ENCODE data around the gene DBN1. TPM values are rescaled to one million over a fixed set of nuclear protein-coding genes. Genes with fewer than 3 reads are reported as not detected.
"Not testable (repeated sequence)": the region's sequence is repeated elsewhere in the genome, so short reads cannot be mapped to it uniquely, and the experiment has no call there.

The DBN1 gene
- total RNA-seq, 1 donor from 2014 or later: 22.4 TPM

DNA sequence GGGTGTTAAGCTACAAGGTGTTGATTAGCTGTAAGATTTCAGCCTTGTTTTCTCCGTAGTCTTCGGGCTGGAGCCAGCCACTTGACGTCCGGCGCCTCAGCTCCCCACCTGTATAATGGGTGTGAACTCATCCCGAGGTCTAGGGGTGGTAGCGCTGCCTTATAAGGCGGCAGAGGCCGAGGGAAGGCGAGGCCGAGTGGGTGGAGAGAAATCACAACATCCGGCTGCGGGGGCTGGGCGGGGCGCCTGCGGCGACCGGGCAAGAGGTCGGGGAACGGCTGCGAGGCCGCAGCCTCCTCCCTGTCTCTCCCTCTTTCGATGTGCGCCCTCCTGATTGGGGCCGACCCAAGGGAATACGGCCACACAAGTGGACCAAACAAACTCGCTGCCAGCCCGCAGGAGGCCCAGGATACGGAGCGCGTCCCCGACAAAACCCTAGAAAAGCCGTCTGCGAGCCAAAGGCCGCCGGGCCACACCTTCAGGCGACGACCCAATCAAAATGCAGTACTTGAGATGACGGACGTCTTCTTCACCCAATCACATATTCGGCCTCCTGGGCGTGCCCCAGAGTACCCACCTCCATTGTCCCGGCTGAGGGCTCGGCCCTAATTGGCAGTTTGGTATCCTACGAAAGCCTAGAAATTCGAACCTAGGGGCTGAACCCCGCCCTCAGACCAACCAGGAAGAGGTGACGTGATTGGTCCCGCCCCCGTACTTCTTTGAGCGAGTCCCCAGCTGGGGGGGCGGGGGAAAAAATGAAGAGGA, 47.5 kb downstream of the DBN1 start:
- intact Hi-C loops (cut with micrococcal nuclease): no loop called here
- ATAC-seq (peak; percentile 96), DNase-seq (peak; percentile 99)

DNA sequence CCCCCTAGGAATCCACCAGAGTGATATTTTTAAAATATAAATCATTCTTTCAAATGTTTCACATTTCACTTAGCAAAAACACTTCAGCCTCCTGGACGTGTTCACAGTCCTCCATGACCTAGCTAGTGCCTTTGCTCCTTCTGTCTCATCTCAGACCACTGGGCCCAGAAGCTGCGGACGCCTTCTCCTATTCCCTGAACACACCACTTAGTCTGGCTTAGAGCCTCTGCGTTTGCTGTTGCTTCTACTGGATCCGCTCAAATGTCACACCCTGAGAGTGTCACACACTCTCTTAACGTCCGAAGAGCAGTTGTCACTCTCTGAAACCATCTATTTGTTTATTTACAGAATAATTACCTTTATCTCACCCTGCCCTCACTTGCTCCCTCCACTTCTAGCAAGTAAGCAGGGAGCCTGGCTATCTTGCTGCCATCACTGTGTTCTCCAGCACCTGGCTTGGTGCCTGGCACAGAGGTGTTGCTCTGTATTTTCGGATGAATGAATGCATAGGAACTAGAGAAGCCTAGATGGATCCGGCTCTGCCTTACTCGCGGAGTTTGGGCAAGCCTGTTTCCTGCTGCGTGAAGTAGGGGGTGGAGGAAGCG, 48.1 kb downstream of the DBN1 start:
- DNase-seq: no peak
- intact Hi-C loops (cut with micrococcal nuclease): no loop called here
- ATAC-seq: no peak

- no peak for DNase-seq
- no peak for ATAC-seq
- intact Hi-C loops (cut with micrococcal nuclease): no loop called here
These were observed 49.8 kb downstream of the DBN1 start for GRCh38 chr5:177423671-177424070.

GRCh38 chr5:177421062-177421798, 52.2 kb downstream of the DBN1 start:
- ATAC-seq (no peak), DNase-seq (no peak)
- intact Hi-C loops (cut with micrococcal nuclease): no loop called here

GRCh38 chr5:177420472-177420871, 53.0 kb downstream of the DBN1 start:
- intact Hi-C loops (cut with micrococcal nuclease); DNase-seq; ATAC-seq: not testable (repeated sequence)

GRCh38 chr5:177419046-177419445, 54.4 kb downstream of the DBN1 start:
- ATAC-seq: no peak
- intact Hi-C loops (cut with micrococcal nuclease): no loop called here
- DNase-seq: no peak

DNA sequence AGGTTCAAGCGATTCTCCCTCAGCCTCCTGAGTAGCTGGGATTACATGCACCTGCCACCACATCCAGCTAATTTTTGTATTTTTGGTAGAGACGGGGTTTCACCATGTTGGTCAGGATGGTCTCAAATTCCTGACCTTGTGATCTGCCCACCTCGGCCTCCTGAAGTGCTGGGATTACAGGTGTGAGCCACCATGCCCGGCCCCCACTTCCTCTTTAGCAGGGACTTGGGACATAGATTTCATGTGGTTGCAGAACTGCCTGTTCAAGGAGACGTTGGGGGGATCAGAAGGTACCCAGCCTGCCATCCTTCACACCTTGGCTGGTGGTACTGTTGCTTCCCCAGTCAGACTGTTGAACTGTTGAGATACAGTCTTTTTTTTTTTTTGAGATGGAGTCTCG, 56.4 kb downstream of the DBN1 start:
- ATAC-seq; intact Hi-C loops (cut with micrococcal nuclease); DNase-seq: not testable (repeated sequence)

DNA sequence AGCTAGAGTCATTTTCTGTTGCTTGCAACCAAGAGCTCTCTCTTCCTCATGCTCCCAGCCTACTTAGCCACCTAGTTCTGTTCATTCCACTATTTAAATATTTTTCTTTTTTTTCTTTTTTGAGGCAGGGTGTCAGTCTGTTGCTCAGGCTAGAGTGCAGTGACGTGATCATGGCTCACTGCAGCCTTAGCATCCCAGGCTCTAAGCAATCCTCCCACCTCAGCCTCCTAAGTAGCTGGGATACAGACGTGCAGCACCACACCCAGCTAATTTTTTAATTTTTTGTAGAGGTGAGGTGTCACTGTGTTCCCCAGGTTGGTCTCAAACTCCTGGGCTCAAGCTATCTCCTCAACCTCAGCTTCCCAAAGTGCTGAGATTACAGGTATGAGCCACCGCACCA, 59.0 kb downstream of the DBN1 start:
- no peak for ATAC-seq
- DNase-seq: no peak
- intact Hi-C loops (cut with micrococcal nuclease): no loop called here

- no peak for DNase-seq
- ATAC-seq: no peak
- intact Hi-C loops (cut with micrococcal nuclease): no loop called here
These were observed 60.7 kb downstream of the DBN1 start for GRCh38 chr5:177412603-177413233.

- intact Hi-C loops (cut with micrococcal nuclease): no loop called here
- ATAC-seq: no peak
- DNase-seq: no peak
These were observed 62.9 kb downstream of the DBN1 start for GRCh38 chr5:177410575-177410974.

DNA sequence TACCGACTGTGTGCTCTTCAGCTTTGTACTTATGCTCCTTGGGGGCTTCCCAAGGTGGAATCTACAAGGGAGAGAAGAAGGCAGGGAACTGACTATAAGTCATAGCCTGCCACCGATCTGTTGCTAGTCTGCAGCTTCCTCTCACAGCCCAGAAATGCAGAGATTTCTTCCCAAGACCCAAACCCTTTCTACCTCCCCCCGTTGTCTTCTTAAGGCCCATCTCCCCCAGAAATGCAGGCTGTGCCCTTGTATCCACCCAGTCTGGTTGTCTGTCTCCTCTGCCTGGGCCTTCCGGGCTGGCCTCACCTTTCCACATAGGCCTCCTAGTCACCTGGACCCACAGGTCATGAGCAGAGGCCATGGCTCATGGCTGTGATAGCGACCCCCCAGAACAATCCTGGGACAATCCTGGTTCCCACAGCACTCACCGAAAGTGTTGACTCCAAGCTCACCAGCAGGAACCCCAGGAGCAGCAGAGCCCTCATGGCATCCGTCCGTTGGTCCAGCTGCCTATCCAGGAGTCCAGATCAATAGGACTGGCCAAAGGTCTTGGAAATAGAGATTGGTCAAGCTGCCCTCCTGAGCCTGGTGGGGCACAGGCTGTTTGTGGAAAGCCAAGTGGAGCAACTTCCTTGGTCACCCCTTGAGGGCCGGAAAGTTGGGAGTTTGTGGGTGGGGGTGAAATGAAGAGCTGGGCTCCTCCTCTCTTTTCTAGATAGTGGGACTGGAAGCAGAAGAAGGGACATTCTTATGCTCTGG, 64.2 kb downstream of the DBN1 start, which contains the start of gene F12:
Gene F12, minus strand, starts transcription at position 522 of the 759 bp plus-strand sequence. Its CDS starts 37 bp downstream, at position 485.
- intact Hi-C loops (cut with micrococcal nuclease): no loop called here
- ATAC-seq: no peak
- no peak for DNase-seq

Other genes starting within 250 kb of the DBN1 start
- 21.6 TPM for gene RAB24, start 169.9 kb downstream of the DBN1 start, total RNA-seq
- 35.2 TPM for gene PRELID1, start 169.8 kb downstream of the DBN1 start, total RNA-seq
- gene MXD3, start 161.7 kb downstream of the DBN1 start, total RNA-seq: 1.7 TPM
- 61.2 TPM for gene LMAN2, start 122.0 kb downstream of the DBN1 start, total RNA-seq
- gene RGS14, start 115.7 kb downstream of the DBN1 start, total RNA-seq: 2.0 TPM
- not detected for gene SLC34A1, start 89.2 kb downstream of the DBN1 start, total RNA-seq
- not detected for gene PFN3, start 73.0 kb downstream of the DBN1 start, total RNA-seq
- gene F12, start 64.1 kb downstream of the DBN1 start, total RNA-seq: not detected
- 17.6 TPM for gene GRK6, start 47.0 kb downstream of the DBN1 start, total RNA-seq
- gene PRR7, start 26.8 kb downstream of the DBN1 start, total RNA-seq: 0.40 TPM
- gene PDLIM7, start 24.0 kb upstream of the DBN1 start, total RNA-seq: 35.1 TPM
- 3.4 TPM for gene DOK3, start 36.2 kb upstream of the DBN1 start, total RNA-seq
- gene DDX41, start 43.3 kb upstream of the DBN1 start, total RNA-seq: 29.8 TPM
- 26.4 TPM for gene FAM193B, start 80.9 kb upstream of the DBN1 start, total RNA-seq
- 63.9 TPM for gene TMED9, start 118.6 kb upstream of the DBN1 start, total RNA-seq
- gene B4GALT7, start 126.5 kb upstream of the DBN1 start, total RNA-seq: 15.4 TPM